HEK293 (cell line): ENCODE results near the gene GNAZ.

Experiments used
- CTCF ChIP-seq: fragments of 450-650 bp; formaldehyde crosslinking; IDR thresholded peaks from 2 replicates; pipeline ENCODE4 v1.5.1; 2016; ENCODE audit warnings: missing biosample characterization, missing genetic modification characterization
- KLF16 ChIP-seq: fragments of 450-650 bp; formaldehyde crosslinking; IDR thresholded peaks from 2 replicates; pipeline ENCODE4 v1.5.1; 2017; ENCODE audit warnings: missing biosample characterization, missing genetic modification characterization
- REST ChIP-seq: fragments of 450-650 bp; formaldehyde crosslinking; IDR thresholded peaks from 2 replicates; pipeline ENCODE4 v1.5.1; 2016; ENCODE audit warnings: missing biosample characterization, missing genetic modification characterization
- YY1 ChIP-seq: fragments of 450-650 bp; formaldehyde crosslinking; IDR thresholded peaks from 2 replicates; pipeline ENCODE4 v1.5.1; 2018; ENCODE audit warnings: missing biosample characterization, missing genetic modification characterization
- YY2 ChIP-seq: fragments of 450-650 bp; formaldehyde crosslinking; IDR thresholded peaks from 2 replicates; pipeline ENCODE4 v1.5.1; 2016; ENCODE audit warnings: missing biosample characterization, missing genetic modification characterization
- ZBTB20 ChIP-seq: fragments of 450-650 bp; formaldehyde crosslinking; IDR thresholded peaks from 2 replicates; pipeline ENCODE4 v1.5.1; 2016; ENCODE audit warnings: missing biosample characterization, missing genetic modification characterization
- ZBTB26 ChIP-seq: fragments of 450-650 bp; formaldehyde crosslinking; optimal IDR thresholded peaks from 2 replicates; pipeline ENCODE3; 2016; ENCODE audit warnings: missing biosample characterization, mild to moderate bottlenecking, missing genetic modification characterization
- ZBTB8A ChIP-seq: fragments of 450-650 bp; formaldehyde crosslinking; IDR thresholded peaks from 2 replicates; pipeline ENCODE4 v1.5.1; 2016; ENCODE audit warnings: missing biosample characterization, missing genetic modification characterization
- ZEB2 ChIP-seq: fragments of 450-650 bp; formaldehyde crosslinking; IDR thresholded peaks from 2 replicates; pipeline ENCODE4 v1.5.1; 2016; ENCODE audit warnings: missing biosample characterization, missing genetic modification characterization
- ZNF133 ChIP-seq: fragments of 450-650 bp; formaldehyde crosslinking; IDR thresholded peaks from 2 replicates; pipeline ENCODE4 v1.5.1; 2016; ENCODE audit warnings: missing biosample characterization, missing genetic modification characterization
- ZNF174 ChIP-seq: fragments of 450-650 bp; formaldehyde crosslinking; IDR thresholded peaks from 2 replicates; pipeline ENCODE4 v1.5.0; 2017; ENCODE audit warnings: missing biosample characterization, mild to moderate bottlenecking, missing genetic modification characterization
- ZNF449 ChIP-seq: fragments of 450-650 bp; formaldehyde crosslinking; IDR thresholded peaks from 2 replicates; pipeline ENCODE4 v1.5.1; 2017; ENCODE audit warnings: missing biosample characterization, mild to moderate bottlenecking, missing genetic modification characterization, moderate library complexity
- ZNF610 ChIP-seq: fragments of 450-650 bp; formaldehyde crosslinking; IDR thresholded peaks from 2 replicates; pipeline ENCODE4 v1.5.1; 2016; ENCODE audit warnings: missing biosample characterization, missing genetic modification characterization, borderline replicate concordance
- ZNF670 ChIP-seq: fragments of 450-650 bp; formaldehyde crosslinking; IDR thresholded peaks from 2 replicates; pipeline ENCODE4 v1.5.1; 2016; ENCODE audit warnings: missing biosample characterization, missing genetic modification characterization, low read depth

- TF ChIP-seq YY2 (no peak), CTCF (tag by site-specific recombination) (no peak), REST (tag by site-specific recombination) (no peak), YY1 (tag by site-specific recombination) (no peak), KLF16 (tag by site-specific recombination) (no peak), ZNF449 (tag by site-specific recombination) (no peak), ZBTB20 (no peak), ZEB2 (no peak), ZBTB26 (tag by site-specific recombination) (no peak), ZNF610 (tag by site-specific recombination) (no peak), ZNF133 (tag by site-specific recombination) (no peak), ZBTB8A (tag by site-specific recombination) (no peak), ZNF174 (tag by site-specific recombination) (no peak), ZNF670 (no peak)
Observed at GRCh38 chr22:23156286-23156685, 86.0 kb downstream of the GNAZ start.
